Measurements from ENCODE around the gene CSNK1G2. TPM values are rescaled to one million over a fixed set of nuclear protein-coding genes. Genes with fewer than 3 reads are reported as not detected.
A peak's percentile ranks its signal among the peaks of the same experiment; 100 is the strongest.

Gene CSNK1G2
- total and polyA plus RNA-seq, 2 experiments from 2014 or later, result 97.7 to 100 TPM

- H3K4me1 ChIP-seq (ENCODE audit: low read depth), result no peaks in the 10 kb centered on the region
- no peak overlapping the region for H3K27ac ChIP-seq
- H3K4me3 ChIP-seq, result no peak overlapping the region
- DNase-seq (ENCODE audit: low read depth in 1 of 2, low spot score in 1 of 2), result no peak
- TF ChIP-seq CTCF (IDR thresholded peaks at IDR 0.05; ENCODE audit: low read depth, low read length), result no peak
- no peaks in the 10 kb centered on the region for H3K36me3 ChIP-seq
- H3K27me3 ChIP-seq, result no peaks in the 10 kb centered on the region
- no peaks in the 10 kb centered on the region for H3K9me3 ChIP-seq (ENCODE audit: low read depth)
These were observed 21.7 kb downstream of the CSNK1G2 start for GRCh38 chr19:1962674-1963073.

GRCh38 chr19:1967087-1967608 is 26.2 kb downstream of the CSNK1G2 start:
- no peak for TF ChIP-seq CTCF (IDR thresholded peaks at IDR 0.05; ENCODE audit: low read depth, low read length)
- Histone ChIP-seq H3K9me3 (ENCODE audit: low read depth) (no peaks in the 10 kb centered on the region), H3K4me1 (ENCODE audit: low read depth) (no peaks in the 10 kb centered on the region), H3K36me3 (no peaks in the 10 kb centered on the region), H3K4me3 (no peak overlapping the region), H3K27ac (no peak overlapping the region), H3K27me3 (no peaks in the 10 kb centered on the region)
- no peak for DNase-seq (ENCODE audit: low read depth in 1 of 2, low spot score in 1 of 2)

GRCh38 chr19:1968279-1969175 is 27.6 kb downstream of the CSNK1G2 start:
- Histone ChIP-seq H3K9me3 (ENCODE audit: low read depth) (no peaks in the 10 kb centered on the region), H3K4me3 (no peak overlapping the region), H3K36me3 (no peaks in the 10 kb centered on the region), H3K27me3 (no peaks in the 10 kb centered on the region), H3K27ac (no peak overlapping the region), H3K4me1 (ENCODE audit: low read depth) (no peaks in the 10 kb centered on the region)
- no peak for TF ChIP-seq CTCF (IDR thresholded peaks at IDR 0.05; ENCODE audit: low read depth, low read length)
- peak in 1 of 2 donors; percentile 11 for DNase-seq (ENCODE audit: low read depth in 1 of 2, low spot score in 1 of 2)

- H3K4me3 ChIP-seq, result no peak overlapping the region
- H3K27me3 ChIP-seq, result no peaks in the 10 kb centered on the region
- no peaks in the 10 kb centered on the region for H3K9me3 ChIP-seq (ENCODE audit: low read depth)
- no peak for DNase-seq (ENCODE audit: low read depth in 1 of 2, low spot score in 1 of 2)
- H3K36me3 ChIP-seq, result no peaks in the 10 kb centered on the region
- TF ChIP-seq CTCF (IDR thresholded peaks at IDR 0.05; ENCODE audit: low read depth, low read length), result no peak
- H3K27ac ChIP-seq, result no peak overlapping the region
- H3K4me1 ChIP-seq (ENCODE audit: low read depth), result no peaks in the 10 kb centered on the region
These were observed 28.4 kb downstream of the CSNK1G2 start for GRCh38 chr19:1969176-1970002.

- no peak for DNase-seq (ENCODE audit: low read depth in 1 of 2, low spot score in 1 of 2)
- Histone ChIP-seq H3K4me3 (no peak overlapping the region), H3K36me3 (no peaks in the 10 kb centered on the region), H3K9me3 (ENCODE audit: low read depth) (no peaks in the 10 kb centered on the region), H3K27ac (no peak overlapping the region), H3K27me3 (no peaks in the 10 kb centered on the region), H3K4me1 (ENCODE audit: low read depth) (no peaks in the 10 kb centered on the region)
- no peak for TF ChIP-seq CTCF (IDR thresholded peaks at IDR 0.05; ENCODE audit: low read depth, low read length)
These were observed 29.2 kb downstream of the CSNK1G2 start for GRCh38 chr19:1970003-1970805.

Data from cardiac muscle cell (in vitro differentiated cells and primary cell).